ENCODE results near the gene FRY.
A peak's percentile ranks its signal among the peaks of the same experiment; 100 is the strongest.

The FRY gene

DNA sequence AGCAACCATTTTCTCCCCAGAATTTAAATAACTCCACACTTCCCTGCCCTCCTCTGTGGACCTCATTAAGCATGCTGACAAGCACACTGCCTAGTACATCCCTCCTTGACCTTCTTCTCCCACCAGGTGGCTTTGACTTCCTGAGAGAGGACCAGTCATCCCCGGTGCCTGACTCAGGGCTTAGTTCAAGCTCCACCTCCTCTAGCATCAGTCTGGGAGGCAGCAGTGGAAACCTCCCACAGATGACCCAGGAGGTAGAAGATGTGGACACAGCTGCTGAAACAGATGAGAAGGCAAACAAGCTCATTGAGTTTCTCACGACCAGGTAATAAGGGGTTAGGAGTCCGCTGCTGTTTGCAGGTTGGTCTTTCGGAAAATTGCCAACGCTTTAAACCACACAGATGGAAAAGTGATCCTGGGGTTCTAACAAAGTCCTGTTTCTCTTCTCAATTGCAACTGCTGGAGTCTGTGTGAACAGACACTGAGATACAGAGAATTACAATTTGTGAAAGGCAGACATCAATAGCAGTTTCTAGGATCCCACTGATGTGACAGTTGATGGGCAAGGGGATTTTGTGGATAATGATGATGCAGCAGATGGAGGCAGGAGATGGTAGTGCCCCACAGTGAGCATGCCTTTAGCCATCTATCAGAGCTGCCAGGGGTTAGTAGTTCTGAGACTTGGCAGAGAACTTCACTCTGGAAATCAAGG is 196.9 kb downstream of the FRY start:
- peak; percentile 97 for DNase-seq

DNA sequence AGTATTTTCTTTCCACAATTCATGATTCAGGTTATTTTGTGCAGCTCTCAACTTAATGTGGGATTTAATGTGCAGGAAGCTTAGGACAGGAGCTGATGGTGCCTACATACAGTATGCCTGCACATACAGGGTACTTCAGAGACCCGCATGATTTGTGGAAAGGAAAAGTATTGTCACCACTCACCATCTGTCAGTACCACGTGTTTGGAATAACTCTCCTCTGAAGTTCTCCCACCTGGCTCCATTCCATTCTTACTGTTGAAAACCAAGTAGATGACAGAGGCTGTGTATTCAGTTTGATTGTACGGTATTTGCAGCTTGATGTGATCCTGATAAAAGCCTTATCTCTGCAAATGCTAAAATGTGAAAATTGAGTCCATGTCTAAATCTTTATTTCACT is 197.9 kb downstream of the FRY start:
- peak; percentile 30 for DNase-seq

DNA sequence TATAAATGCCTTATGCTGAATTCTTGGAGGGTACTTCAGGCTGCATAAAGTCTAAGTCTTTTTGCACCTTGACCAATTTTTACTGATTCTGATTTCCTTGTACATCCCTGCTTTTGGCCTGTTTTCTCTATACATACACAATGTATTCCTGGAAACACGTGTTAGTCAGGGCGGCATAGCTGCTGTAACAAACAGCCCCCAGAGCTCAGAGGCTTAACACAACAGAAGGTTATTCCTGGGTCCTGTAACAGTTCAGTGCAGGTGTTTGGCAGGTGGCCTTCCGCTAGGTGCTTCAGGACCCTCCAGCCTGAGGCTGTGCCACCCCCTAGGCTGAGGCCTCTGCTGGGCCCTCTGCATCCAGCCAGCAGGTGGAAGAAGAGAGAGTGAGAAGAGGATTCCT is 200.7 kb downstream of the FRY start:
- no peak for DNase-seq

DNA sequence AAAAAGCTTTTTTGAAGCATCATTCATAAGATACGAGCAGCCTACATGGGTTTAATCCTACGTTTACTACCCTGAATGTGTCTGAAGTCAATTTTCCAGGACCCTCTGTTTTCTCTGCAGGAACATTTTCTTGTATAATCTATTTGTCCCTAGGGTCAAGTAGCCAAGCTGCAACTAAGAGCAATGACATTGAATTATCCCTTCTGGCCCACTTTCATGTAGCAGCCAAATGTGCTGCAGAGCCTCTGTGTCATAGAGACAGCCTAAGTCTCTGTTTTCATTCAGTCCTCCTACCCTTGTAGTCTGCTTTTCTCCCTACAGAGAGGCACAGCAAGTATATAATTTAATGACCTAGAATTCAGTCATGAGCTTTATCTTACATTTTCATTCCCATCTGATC is 201.5 kb downstream of the FRY start:
- no peak for DNase-seq

DNA sequence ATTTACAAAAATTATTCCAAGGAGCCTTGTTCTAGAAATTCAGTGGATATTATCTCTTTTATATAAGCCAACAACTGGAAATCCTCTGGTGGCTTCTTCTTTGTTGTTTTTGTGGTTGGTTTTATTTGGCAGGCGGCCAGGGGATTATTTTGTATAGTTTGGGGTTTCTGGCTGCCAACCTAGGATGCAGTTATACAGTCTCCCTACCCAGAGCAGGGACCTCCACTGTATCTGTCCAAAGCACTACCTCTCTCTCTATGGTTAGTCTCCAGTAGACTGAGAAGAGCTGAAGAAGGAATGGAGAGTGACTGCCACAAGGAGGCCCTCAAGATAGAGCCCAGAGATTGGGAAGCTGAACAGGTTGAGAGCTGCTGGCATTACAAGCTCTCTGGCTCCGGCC is 203.3 kb downstream of the FRY start:
- no peak for DNase-seq

DNA sequence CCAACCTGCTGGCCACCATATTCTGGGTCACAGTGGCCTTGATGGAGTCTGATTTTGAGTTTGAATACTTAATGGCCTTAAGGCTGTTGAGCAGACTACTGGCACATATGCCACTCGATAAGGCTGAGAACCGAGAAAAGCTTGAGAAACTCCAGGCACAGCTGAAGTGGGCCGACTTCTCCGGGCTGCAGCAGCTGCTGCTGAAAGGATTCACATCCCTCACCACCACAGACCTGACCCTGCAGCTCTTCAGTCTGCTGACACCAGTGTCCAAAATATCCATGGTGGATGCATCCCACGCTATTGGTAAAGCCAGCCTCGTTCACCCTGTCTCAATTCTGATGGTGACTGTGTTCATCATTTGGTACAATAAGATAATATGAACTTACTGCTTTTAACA is 206.1 kb downstream of the FRY start:
- DNase-seq = no peak

DNA sequence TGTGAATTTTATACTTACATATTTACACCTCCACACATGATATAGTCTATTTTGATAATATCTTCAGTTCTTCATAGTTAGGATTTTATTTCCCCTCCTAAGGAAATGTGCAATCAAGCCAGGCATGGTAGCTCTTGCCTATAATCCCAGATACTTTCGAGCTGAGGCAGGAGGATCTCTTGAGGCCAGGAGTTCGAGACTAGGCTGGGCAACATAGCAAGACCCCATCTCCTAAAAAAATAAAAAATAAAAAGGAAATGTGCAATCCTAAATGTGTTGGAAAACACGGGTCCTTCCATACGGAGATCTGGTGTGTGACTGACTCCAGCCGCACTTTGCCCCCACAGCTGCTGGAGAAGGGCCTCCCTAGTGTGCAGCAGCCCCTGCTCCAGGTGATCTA is 212.1 kb downstream of the FRY start:
- no peak for DNase-seq

DNA sequence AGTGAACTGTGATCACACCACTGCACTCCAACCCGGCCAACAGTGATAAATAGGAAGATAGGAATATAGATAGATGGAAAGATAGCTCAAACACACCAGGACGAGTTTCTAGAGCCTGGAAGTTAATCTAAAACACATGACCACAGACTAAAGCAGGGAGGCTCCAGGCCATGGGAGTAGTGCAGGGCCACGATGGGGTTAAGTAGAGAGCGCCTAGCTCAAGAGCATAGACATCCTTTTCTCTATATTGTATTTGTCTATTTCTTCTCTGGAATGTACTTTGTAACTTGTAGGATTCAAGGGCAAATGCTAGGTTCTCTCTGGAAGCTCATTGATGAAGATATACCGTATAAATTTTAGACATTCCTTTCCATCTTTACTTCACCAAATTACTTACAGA is 214.0 kb downstream of the FRY start:
- DNase-seq = no peak

DNA sequence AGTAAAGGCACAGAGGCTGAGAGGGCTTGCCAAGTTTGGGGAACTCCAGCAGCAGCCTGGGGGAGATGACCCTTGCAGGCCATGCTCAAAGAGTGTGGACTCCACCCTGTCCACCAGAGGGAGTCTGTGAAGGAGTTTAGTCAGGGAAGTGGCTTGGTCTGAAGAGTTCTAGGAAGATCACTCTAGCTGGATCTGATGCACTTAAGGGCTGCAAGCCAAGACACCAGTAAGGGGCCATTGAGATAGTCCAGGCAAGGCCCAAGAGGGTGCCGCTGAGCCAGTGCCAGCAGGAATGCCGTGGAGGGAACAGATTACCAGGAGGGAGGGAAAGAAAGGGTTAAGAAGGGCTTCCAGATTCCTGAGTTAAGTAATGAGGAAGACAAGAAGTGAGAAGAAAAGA is 214.9 kb downstream of the FRY start:
- peak; percentile 46 for DNase-seq

DNA sequence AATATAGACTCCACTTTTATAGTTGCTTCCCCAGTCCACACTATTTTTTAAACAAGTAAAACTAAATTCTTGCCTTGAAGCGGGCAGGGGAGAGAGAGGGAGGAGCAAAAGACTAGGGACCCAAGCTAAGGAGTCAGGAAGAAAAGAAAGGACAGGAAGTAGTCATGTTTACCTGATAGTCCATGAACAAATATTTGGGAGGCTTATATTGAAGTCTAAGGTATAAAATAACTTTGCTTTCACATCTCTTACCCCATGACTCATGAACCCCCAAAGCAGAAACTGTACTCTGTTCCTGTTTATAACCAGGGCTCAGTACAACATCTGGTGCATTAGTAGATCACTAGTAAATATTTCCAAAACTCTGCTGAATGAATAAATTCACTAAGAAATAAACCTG is 216.3 kb downstream of the FRY start:
- DNase-seq = no peak

DNA sequence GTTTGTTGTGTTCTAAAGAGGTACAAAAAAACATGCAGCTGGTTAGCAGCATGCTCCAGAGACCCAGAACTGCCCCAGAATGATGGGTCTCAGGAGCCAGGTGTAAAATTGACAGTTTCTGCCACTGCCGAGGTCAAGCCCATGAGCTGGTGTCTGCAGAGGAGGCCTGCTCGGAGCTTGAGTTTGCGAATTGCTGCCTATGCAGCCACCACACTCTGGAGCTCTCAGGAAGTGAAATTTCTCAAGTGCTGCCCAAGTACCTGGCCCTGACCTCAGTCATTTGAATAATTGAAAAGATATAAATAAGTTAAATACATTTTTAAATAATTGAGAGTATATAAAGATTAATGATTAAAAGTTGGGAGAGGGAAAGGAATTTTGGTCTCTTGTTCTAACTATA is 217.2 kb downstream of the FRY start:
- DNase-seq = no peak

DNA sequence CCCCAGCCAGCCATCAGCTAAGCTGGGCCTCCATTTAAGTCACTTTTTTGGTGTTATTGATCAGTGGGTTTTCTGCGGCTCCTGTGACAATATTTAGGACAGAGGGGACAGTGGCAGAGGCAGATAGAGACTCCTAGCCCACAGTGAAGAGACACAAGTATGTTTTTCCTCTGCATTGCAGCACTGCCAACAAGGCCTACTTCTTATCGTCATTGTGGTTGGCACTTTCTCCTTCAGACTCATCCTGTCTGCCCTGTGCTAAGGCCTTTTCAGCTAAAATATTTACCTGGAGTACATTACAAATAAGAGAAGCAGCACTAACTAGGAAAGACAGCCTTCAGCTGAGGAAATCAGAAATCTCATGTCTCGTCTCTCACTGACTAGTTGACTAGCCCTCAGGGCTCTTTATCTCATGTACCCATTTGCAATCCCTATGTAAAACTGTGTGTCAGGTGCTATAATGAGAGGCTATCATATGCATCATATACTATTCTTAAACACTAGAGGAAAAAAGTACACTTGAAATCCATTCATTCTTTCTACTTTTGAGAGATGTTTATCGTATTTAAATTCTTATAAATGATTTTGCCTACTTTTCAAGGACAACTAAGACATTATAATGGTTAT is 221.4 kb downstream of the FRY start:
- no peak for DNase-seq

DNA sequence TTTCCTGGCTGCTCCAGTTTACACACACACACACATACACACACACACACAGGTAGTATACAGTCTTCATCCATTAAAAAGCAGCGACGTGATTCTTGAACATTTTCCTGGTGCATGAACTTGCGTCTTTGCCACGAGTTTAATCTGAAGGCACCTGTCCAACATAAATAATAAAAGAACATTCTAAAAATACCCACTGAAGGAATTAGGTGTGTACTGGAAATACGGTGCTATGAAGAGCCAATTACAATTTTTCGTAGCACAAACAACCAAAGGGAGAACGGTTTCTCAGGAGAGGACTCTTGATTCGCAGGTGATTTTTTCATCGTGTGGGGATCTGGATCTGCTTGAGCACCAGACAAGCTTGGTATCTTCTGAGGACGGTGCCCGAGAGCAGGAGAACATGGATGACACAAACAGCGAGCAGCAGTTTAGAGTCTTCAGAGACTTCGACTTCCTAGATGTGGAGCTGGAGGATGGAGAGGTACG is 222.4 kb downstream of the FRY start:
- DNase-seq = no peak

DNA sequence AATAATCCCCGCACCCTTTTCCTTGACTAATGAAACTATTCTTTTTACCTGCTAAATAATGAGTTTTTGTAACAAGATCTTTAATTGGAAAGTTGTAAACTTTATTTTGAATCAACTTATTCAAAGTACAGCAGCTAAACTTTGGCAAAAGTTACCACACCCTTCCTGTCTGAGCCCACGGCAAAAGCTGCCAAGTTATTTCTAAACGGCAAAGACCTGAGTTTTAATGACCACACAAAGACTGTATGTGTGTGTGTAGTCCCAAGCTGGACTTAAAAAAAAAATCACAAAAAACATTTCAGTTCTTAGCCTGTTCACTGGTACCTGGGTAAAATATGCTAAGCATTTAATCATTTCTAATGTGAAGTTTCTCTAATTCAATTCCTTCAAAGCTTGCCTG is 222.8 kb downstream of the FRY start:
- DNase-seq = no peak

DNA sequence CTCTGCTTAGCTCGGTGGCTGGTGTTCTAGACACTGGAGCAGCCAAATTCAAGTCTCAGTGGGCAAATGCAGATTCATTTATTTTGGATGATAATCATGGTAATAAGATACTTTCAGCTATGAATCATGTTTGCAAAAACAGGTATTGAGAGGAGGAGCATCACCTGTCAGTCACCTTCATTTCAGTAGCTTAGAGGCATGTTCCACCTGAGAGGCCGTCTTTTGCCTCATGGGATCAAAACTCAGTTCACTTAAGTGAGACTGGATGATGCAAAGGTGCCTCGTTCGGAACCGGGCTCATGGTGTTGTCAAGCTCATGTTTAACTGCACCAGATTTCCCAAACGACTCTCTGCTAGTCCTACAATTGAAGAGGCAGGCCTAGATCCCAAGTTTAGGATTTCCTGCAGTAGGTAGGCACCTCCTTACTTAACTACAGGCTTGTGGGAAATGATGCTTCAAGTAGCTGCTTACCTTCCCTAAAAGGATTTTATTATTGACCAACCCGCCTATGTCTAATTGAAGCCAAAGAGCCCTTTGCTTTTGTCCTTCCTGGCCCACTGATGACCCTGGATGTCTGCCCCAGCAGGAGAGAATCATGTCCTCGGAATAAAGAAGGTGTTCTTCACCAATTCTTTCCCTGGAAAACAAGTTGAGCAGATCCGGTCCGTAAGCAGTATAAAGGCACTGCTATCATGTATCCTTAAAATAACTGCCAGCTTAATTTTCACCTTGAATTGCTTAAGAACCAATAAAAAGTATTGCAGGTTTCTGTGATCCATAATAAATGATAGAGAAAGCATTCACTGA is 223.5 kb downstream of the FRY start:
- no peak for DNase-seq

DNA sequence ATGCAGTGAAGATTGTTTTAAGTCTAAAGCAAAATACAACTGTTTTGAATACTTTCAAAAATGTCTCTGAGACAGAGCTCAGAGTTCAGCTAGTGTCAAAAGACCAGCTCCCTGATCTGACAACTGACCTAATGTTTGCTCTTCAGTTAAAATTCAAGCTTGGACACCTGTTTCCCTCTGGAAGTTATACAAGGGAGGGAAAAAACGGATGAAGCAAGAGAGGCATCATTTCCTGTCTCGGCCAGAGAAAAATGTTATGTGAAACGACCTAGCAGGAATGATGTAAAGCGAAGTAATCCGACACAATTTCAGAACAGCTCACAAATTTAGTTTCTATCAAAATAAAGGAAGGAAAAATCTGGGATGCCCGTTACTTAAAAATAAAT is 224.1 kb downstream of the FRY start:
- no peak for DNase-seq

DNA sequence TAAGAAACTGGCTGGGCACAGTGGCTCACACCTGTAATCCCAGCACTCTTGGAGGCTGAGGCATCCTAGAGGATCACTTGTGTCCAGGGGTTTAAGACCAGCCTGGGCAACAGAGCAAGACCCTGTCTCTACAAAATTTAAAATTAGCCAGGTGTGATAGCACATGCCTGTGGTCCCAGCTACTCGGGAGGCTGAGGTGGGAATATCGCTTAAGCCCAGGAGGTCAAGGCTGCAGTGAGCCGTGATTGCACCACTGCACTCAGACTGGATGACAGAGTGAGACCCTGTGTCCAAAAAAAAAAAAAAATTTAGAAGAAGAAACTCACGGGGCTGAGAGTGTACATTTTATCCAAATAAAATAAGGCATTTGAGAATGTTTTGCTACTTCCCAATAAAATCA is 224.7 kb downstream of the FRY start:
- no peak for DNase-seq

DNA sequence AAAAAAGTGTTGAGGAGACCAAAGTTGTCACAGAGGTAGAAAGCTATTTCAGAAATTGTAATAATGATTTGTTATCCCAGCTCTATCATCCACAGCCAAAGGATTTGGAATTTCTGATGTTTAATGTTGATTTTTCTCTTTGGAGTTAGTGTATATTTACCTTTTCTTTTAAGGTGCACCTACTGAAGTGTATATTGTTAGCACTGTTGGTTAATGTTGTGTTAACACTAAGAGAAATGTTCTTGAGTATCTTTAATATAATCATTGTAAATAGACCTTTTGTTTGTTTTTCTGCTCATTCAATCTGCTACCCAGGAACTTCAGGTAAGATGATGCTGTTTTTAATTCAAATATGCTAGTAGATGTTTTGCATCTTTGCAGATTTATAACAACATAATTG is 226.1 kb downstream of the FRY start:
- no peak for DNase-seq

DNA sequence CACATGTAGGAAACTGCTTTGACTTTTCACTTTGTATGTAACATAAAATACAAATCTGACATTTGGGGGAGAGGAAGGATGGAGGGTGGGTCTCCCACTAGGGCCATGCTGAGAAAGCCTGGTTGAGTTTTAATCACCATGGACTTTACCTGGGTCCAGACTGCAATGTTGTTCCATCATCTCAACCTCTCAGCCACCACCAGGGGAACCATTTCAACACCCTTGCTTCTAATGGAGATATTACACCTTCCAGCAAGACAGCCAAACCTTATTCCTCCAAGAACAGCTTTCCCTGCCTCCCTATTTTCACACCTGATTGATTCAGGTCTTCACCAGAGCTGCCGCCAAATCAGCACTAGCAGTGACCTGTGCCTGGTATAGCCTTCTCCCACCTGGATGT is 227.5 kb downstream of the FRY start:
- DNase-seq = no peak

DNA sequence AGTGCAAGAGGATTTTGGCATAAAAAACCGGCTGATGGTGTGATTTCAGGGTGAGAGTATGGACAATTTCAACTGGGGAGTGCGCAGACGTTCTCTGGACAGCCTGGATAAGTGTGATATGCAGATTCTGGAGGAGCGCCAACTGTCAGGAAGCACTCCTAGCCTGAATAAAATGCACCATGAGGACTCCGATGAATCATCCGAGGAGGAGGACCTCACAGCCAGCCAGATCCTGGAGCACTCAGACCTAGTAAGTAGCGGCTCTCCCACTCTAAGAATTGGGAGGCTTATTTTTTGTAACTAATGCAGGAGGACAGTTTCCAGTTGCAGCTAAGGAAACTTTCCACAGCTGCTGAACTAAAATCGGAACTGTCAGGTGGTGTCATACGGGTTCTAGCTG is 230.0 kb downstream of the FRY start:
- no peak for DNase-seq

DNA sequence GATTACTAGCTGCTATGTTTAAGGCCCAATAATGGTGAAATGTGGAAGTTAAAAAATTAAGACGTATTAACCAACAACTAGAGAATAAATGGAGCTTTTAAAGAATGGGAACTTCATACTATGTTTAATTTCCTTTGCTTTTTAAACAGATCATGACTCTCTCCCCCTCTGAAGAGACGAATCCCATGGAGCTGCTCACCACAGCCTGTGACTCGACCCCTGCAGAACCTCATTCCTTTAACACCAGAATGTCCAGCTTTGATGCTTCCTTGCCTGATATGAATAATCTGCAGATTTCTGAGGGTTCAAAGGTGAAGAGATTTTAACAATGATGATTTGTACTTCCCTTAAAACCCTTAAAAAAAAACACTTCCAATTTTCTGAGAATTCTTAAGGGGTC is 230.6 kb downstream of the FRY start:
- DNase-seq = no peak

DNA sequence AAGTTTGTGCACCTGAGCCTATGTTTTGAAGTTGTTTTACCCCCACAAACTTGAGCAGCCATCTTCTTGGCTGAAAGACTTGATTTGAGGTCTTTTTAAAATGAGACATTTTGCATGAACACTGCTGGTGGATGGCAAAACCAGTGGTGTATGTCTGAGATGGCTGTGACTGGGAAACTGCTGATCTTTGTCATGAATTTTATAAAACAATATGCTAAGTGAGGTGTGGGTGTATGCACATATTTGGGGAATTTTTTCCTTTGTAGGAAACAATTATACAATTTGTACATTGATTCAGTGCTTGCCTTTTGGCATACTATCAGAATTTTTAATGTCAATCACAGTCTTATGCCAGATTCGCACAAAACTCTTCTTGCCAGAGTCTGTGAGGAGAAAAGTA is 231.0 kb downstream of the FRY start:
- DNase-seq = no peak

DNA sequence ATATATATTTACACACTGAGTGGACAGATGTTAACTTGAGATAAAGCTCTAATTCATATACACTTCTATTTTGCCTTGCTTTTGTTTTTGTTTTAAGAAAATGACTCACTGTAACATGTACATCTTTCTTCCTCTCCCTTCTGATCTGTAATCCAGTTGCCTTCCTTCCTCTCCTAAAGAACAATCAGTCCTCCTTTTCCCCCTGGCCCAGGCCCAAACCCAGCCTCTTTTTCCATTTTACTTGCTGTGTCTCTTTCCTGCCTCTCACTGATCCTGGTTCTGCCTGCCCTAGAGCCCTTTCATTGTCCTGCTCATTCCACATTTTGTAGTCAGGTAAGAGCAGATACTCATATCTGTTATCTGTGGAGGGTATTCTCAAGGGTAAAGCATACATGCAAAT is 232.8 kb downstream of the FRY start:
- DNase-seq = no peak

DNA sequence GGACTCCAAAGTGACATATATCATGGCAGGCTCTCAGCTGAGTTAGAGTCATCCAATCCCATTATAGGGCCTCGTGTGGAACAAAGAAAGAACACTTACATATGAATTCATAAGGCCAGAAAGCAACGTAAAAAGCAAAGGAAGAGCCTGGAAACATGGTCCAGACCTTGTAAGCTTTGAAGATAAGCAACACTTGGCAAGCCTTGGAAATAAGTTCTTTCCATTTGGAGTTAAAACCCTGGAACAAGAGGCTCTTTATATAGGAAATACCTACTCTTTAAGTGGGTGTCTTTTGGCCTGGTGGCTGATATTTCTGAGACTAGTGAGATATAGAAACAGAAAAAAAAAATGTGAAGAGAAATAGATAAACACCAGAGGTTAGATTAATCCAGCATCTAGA is 234.2 kb downstream of the FRY start:
- no peak for DNase-seq

All from COR-L47 (cell line).